ENCODE results near the gene ZNHIT2. TPM values are rescaled to one million over a fixed set of nuclear protein-coding genes. Genes with fewer than 3 reads are reported as not detected.
A peak's percentile ranks its signal among the peaks of the same experiment; 100 is the strongest.

ZNHIT2 gene
- total and polyA plus RNA-seq, 2 of the 13 experiments (the other 11 are each of a cell fraction or from before 2014, with no cell fraction given) = 1.1 to 6.5 TPM

GRCh38 chr11:65117206-65118096 is at the start of gene ZNHIT2 (continued):
- TF ChIP-seq, protein P1, sequence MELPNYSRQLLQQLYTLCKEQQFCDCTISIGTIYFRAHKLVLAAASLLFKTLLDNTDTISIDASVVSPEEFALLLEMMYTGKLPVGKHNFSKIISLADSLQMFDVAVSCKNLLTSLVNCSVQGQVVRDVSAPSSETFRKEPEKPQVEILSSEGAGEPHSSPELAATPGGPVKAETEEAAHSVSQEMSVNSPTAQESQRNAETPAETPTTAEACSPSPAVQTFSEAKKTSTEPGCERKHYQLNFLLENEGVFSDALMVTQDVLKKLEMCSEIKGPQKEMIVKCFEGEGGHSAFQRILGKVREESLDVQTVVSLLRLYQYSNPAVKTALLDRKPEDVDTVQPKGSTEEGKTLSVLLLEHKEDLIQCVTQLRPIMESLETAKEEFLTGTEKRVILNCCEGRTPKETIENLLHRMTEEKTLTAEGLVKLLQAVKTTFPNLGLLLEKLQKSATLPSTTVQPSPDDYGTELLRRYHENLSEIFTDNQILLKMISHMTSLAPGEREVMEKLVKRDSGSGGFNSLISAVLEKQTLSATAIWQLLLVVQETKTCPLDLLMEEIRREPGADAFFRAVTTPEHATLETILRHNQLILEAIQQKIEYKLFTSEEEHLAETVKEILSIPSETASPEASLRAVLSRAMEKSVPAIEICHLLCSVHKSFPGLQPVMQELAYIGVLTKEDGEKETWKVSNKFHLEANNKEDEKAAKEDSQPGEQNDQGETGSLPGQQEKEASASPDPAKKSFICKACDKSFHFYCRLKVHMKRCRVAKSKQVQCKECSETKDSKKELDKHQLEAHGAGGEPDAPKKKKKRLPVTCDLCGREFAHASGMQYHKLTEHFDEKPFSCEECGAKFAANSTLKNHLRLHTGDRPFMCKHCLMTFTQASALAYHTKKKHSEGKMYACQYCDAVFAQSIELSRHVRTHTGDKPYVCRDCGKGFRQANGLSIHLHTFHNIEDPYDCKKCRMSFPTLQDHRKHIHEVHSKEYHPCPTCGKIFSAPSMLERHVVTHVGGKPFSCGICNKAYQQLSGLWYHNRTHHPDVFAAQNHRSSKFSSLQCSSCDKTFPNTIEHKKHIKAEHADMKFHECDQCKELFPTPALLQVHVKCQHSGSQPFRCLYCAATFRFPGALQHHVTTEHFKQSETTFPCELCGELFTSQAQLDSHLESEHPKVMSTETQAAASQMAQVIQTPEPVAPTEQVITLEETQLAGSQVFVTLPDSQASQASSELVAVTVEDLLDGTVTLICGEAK (IDR thresholded peaks at IDR 0.05) = peak; percentile 92
- TF ChIP-seq, protein P1 (CRISPR knock-in tag; IDR thresholded peaks at IDR 0.05) = peak; percentile 90
- no peak for TF ChIP-seq ZNF740 (CRISPR knock-in tag; IDR thresholded peaks at IDR 0.05)
- peak; percentile 35; the same call in 1 of the 2 replicates for TF ChIP-seq WIZ (CRISPR knock-in tag; IDR thresholded peaks at IDR 0.05)
- TF ChIP-seq ZNF382 (CRISPR knock-in tag; IDR thresholded peaks at IDR 0.05; ENCODE audit: borderline replicate concordance) = no peak
- TF ChIP-seq, protein P2, sequence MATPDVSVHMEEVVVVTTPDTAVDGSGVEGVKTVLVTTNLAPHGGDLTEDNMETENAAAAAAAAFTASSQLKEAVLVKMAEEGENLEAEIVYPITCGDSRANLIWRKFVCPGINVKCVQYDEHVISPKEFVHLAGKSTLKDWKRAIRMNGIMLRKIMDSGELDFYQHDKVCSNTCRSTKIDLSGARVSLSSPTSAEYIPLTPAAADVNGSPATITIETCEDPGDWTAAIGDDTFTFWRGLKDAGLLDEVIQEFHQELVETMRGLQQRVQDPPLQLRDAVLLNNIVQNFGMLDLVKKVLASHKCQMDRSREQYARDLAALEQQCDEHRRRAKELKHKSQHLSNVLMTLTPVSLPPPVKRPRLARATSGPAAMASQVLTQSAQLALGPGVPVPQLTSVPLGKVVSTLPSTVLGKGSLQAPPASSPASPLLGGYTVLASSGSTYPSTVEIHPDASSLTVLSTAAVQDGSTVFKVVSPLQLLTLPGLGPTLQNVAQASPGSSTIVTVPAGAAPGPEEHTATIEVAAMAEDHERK (CRISPR knock-in tag; IDR thresholded peaks at IDR 0.05; ENCODE audit: low read depth) = peak; percentile 60; the same call in 1 of the 2 replicates
- TF ChIP-seq ZNF296 (CRISPR knock-in tag; conservative IDR thresholded peaks at IDR 0.05) = no peak; the same call in 1 of the 2 replicates
- TF ChIP-seq, protein P3, sequence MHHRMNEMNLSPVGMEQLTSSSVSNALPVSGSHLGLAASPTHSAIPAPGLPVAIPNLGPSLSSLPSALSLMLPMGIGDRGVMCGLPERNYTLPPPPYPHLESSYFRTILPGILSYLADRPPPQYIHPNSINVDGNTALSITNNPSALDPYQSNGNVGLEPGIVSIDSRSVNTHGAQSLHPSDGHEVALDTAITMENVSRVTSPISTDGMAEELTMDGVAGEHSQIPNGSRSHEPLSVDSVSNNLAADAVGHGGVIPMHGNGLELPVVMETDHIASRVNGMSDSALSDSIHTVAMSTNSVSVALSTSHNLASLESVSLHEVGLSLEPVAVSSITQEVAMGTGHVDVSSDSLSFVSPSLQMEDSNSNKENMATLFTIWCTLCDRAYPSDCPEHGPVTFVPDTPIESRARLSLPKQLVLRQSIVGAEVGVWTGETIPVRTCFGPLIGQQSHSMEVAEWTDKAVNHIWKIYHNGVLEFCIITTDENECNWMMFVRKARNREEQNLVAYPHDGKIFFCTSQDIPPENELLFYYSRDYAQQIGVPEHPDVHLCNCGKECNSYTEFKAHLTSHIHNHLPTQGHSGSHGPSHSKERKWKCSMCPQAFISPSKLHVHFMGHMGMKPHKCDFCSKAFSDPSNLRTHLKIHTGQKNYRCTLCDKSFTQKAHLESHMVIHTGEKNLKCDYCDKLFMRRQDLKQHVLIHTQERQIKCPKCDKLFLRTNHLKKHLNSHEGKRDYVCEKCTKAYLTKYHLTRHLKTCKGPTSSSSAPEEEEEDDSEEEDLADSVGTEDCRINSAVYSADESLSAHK (CRISPR knock-in tag; IDR thresholded peaks at IDR 0.05; ENCODE audit: borderline replicate concordance) = no peak
- peak in 1 of 2 experiments; percentile 72; a peak in 2 of 4 replicates for TF ChIP-seq KLF16 (CRISPR knock-in tag; IDR thresholded peaks at IDR 0.05)
- peak; percentile 44; the same call in 1 of the 2 replicates for TF ChIP-seq ZNF225 (CRISPR knock-in tag; IDR thresholded peaks at IDR 0.05)
- TF ChIP-seq SP2 (CRISPR knock-in tag; IDR thresholded peaks at IDR 0.05) = peak; percentile 51
- TF ChIP-seq, protein P4, sequence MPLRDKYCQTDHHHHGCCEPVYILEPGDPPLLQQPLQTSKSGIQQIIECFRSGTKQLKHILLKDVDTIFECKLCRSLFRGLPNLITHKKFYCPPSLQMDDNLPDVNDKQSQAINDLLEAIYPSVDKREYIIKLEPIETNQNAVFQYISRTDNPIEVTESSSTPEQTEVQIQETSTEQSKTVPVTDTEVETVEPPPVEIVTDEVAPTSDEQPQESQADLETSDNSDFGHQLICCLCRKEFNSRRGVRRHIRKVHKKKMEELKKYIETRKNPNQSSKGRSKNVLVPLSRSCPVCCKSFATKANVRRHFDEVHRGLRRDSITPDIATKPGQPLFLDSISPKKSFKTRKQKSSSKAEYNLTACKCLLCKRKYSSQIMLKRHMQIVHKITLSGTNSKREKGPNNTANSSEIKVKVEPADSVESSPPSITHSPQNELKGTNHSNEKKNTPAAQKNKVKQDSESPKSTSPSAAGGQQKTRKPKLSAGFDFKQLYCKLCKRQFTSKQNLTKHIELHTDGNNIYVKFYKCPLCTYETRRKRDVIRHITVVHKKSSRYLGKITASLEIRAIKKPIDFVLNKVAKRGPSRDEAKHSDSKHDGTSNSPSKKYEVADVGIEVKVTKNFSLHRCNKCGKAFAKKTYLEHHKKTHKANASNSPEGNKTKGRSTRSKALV (CRISPR knock-in tag; IDR thresholded peaks at IDR 0.05) = no peak; the same call in 1 of the 2 replicates
